ENCODE results near the gene CHEK2.
"Not testable (repeated sequence)": the region's sequence is repeated elsewhere in the genome, so short reads cannot be mapped to it uniquely, and the experiment has no call there.

Gene CHEK2

DNA sequence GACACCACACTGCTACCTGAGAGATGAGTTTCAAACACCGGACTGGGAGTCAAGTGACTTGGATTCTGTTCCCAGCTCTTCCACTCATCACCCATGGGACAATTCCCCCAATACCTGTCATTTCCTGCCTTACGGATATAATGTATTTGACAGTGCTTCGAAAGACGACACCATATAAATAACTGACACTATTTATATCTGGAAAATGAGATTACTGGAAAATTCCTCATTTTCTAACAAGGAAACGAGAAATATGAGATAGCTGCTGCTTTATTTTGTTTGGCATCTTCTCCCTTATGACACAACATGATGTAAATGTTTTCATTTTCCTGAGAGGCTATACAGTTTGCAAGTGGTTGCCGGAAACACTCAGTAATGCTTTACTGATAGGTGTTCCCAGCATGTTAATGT lies 8.9 kb upstream of the CHEK2 start:
- peak overlapping the region; percentile 59 to 86 (median 70) for H3K27ac Mint-ChIP-seq
- H3K4me3 Mint-ChIP-seq, result no peak overlapping the region
- H3K27me3 Mint-ChIP-seq (ENCODE audit: low read depth), result no peaks in the 10 kb centered on the region
- H3K36me3 Mint-ChIP-seq (ENCODE audit: low read depth), result peaks cover 56% of the 10 kb centered on the region
- peaks cover 6% of the 10 kb centered on the region for H3K4me1 Mint-ChIP-seq
- TF ChIP-seq, protein P1, sequence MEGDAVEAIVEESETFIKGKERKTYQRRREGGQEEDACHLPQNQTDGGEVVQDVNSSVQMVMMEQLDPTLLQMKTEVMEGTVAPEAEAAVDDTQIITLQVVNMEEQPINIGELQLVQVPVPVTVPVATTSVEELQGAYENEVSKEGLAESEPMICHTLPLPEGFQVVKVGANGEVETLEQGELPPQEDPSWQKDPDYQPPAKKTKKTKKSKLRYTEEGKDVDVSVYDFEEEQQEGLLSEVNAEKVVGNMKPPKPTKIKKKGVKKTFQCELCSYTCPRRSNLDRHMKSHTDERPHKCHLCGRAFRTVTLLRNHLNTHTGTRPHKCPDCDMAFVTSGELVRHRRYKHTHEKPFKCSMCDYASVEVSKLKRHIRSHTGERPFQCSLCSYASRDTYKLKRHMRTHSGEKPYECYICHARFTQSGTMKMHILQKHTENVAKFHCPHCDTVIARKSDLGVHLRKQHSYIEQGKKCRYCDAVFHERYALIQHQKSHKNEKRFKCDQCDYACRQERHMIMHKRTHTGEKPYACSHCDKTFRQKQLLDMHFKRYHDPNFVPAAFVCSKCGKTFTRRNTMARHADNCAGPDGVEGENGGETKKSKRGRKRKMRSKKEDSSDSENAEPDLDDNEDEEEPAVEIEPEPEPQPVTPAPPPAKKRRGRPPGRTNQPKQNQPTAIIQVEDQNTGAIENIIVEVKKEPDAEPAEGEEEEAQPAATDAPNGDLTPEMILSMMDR (IDR thresholded peaks at IDR 0.05; ENCODE audit: unreplicated experiment in 3 of 3), result no peak
- no peaks in the 10 kb centered on the region for H3K9me3 Mint-ChIP-seq

DNA sequence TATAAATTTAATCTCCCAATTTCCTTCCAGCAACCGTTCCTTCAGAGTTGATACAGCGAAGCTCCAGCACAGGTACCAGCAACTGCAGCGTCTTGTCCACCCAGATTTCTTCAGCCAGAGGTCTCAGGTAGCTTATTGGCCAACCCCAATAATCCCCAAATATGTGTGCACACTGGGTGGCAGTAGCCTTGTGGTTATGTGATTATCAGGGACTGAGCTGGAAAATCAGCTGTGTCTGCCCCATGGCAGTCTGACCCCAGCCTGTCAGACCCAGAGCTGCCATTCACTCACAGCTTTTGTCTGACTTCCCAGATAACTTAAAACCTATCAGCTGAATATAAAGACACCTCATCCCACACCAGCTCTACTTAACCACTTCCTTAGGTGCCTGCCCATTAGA lies 2.2 kb upstream of the CHEK2 start:
- TF ChIP-seq, protein P1 (IDR thresholded peaks at IDR 0.05; ENCODE audit: unreplicated experiment in 3 of 3), result no peak

DNA sequence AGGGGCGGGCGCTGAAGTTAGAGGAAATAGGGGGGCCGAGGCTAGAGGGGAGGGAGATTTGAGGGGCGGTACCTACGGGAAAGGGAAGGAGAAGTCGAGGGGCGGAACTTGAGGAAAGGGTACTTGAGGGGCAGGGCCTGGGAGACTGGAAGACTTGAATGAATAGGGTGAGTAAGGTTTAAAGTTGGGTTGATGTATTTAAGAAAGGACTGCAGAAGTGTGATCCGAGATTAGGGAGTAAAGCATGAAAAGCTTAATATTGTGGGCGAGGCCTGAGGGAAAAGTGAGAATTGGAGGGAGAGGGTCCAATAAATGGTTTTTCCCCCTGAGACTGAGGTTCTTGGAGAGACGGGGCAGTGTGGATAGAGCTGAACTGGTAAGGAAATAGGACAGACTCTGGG lies 942 bp upstream of the CHEK2 start:
- H3K27me3 Mint-ChIP-seq (ENCODE audit: low read depth), result no peaks in the 10 kb centered on the region
- peak overlapping the region; percentile 92 to 96 (median 95) for H3K27ac Mint-ChIP-seq
- H3K36me3 Mint-ChIP-seq (ENCODE audit: low read depth), result peaks cover 32% of the 10 kb centered on the region
- TF ChIP-seq, protein P1 (IDR thresholded peaks at IDR 0.05; ENCODE audit: unreplicated experiment in 3 of 3), result no peak
- no peaks in the 10 kb centered on the region for H3K9me3 Mint-ChIP-seq
- peak overlapping the region; percentile 89 to 91 (median 91) for H3K4me3 Mint-ChIP-seq
- H3K4me1 Mint-ChIP-seq, result peaks cover 21% of the 10 kb centered on the region

More for the DNA sequence above, 2.2 kb upstream of the CHEK2 start:
- H3K36me3 Mint-ChIP-seq (ENCODE audit: low read depth), result peaks cover 40% of the 10 kb centered on the region
- no peaks in the 10 kb centered on the region for H3K27me3 Mint-ChIP-seq (ENCODE audit: low read depth)
- peak overlapping the region; percentile 22 to 95 (median 92) for H3K27ac Mint-ChIP-seq
- H3K4me1 Mint-ChIP-seq, result peaks cover 21% of the 10 kb centered on the region
- peak overlapping the region; percentile 89 to 91 (median 91) for H3K4me3 Mint-ChIP-seq
- no peaks in the 10 kb centered on the region for H3K9me3 Mint-ChIP-seq

DNA sequence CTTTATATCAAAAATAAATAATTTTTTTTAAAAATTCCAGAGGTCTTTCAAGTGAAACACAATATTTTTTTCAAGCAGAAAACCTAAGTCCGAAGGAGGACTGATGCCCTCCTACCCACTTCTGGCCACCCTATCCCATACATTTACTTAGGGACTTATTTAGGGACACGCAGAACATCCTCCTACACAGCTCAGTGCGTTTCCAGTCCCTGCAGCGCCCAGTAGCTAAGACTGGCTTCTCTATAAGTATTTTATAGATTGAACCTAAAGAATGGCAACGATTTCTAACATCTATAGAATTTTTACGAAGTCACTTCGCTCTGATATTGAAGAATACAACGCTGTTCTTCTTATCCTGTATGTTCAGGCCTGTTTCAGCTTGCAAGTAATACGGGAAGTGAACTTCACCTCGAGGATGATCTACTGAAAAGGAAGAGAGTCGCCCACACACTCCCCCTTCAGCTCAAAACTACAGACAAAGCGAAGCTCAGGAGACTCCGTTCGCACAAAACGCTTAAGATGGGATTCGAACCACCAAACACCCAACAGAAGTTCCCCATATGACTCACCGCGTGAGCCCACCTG lies 328 bp downstream of the CHEK2 start:
- Mint-ChIP-seq H3K4me3 (peak overlapping the region; percentile 89 to 91 (median 91)), H3K9me3 (no peaks in the 10 kb centered on the region), H3K27ac (peak overlapping the region; percentile 92 to 96 (median 95)), H3K36me3 (ENCODE audit: low read depth) (peaks cover 22% of the 10 kb centered on the region), H3K27me3 (ENCODE audit: low read depth) (no peaks in the 10 kb centered on the region), H3K4me1 (peaks cover 21% of the 10 kb centered on the region)
- TF ChIP-seq, protein P1 (IDR thresholded peaks at IDR 0.05; ENCODE audit: unreplicated experiment in 3 of 3), result no peak

DNA sequence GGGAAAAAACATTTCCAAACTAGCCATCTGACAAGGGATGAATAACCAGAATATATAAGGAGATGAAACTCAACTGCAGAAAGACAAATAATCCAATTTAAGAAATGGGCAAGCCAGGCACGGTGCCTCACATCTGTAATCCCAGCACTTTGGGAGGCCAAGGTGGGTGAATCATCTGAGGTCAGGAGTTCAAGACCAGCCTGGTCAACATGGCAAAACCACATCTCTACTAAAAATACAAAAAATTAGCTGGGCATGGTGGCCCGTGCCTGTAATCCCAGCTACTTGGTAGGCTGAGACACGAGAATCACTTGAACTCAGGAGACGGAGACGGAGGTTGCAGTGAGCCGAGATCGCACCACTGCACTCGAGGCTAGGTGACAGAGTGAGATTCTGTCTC lies 2.7 kb downstream of the CHEK2 start:
- Mint-ChIP-seq H3K4me3 (peak overlapping the region in 2 of 3 experiments; percentile 21 to 55), H3K4me1 (peaks cover 21% of the 10 kb centered on the region), H3K36me3 (ENCODE audit: low read depth) (peaks cover 16% of the 10 kb centered on the region)
- not testable (repeated sequence) for H3K9me3 Mint-ChIP-seq; H3K27me3 Mint-ChIP-seq (ENCODE audit: low read depth); H3K27ac Mint-ChIP-seq

DNA sequence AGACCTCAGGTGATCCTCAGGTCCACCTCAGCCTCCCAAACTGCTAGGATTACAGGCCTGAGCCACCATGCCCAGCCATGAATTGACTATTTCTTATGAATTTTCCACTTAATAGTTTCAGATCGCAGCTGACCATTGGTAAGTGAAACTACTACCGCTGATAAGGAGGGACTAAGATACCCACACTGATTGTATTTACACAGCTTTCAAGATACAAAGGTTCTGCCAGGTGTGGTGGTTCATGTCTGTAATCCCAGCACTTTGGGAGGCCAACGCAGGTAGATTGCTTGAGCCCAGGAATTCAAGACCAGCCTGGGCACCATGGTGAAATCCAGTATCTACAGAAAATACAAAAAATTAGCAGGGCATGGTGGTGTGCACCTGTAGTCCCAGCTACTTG lies 3.9 kb downstream of the CHEK2 start:
- Mint-ChIP-seq H3K4me3 (no peak overlapping the region), H3K27ac (no peak overlapping the region), H3K9me3 (no peaks in the 10 kb centered on the region), H3K4me1 (peaks cover 9% of the 10 kb centered on the region), H3K27me3 (ENCODE audit: low read depth) (no peaks in the 10 kb centered on the region), H3K36me3 (ENCODE audit: low read depth) (peaks cover 18% of the 10 kb centered on the region)
- TF ChIP-seq, protein P1 (IDR thresholded peaks at IDR 0.05; ENCODE audit: unreplicated experiment in 3 of 3), result no peak
